SK-MEL-5 (cell line): ENCODE measurements around the gene FRMD8. TPM values are rescaled to one million over a fixed set of nuclear protein-coding genes. Genes with fewer than 3 reads are reported as not detected.

ENCODE experiments used
- DNase-seq: peaks from one replicate; pipeline ENCODE4 v3.0.0-alpha.2; 2016; ENCODE audit warnings: low read depth, low spot score
- in situ Hi-C: cut with HindIII; loops from 2 replicates; pipeline ENCODE4 v1.10.0; 2016; ENCODE audit warnings: low sequenced_read_pairs, high pct_unique_total_duplicates, low pct_unique_long_range_greater_than_20kb
- total RNA-seq: library from RNA; depleted of rRNA; stranded (reverse); fragments of >200 nt; shearing (Covaris generic); gene quantifications from 2 replicates; pipeline ENCODE4 v1.2.3, GENCODE V29; 2014

FRMD8 gene
- total RNA-seq, 1 experiment from 2014 or later = 37.5 TPM

- in situ Hi-C loops = no loop called here
- no peak for DNase-seq
These were observed 3.0 kb downstream of the FRMD8 start for GRCh38 chr11:65389294-65389980.

GRCh38 chr11:65390099-65390941 is 3.9 kb downstream of the FRMD8 start:
- in situ Hi-C loops = no loop called here

GRCh38 chr11:65390996-65391395 is 4.6 kb downstream of the FRMD8 start:
- DNase-seq = peak; percentile 35
- in situ Hi-C loops = no loop called here

More at GRCh38 chr11:65390099-65390941, 3.9 kb downstream of the FRMD8 start:
- DNase-seq = peak; percentile 54

- in situ Hi-C loops = no loop called here
- no peak for DNase-seq
These were observed 5.9 kb downstream of the FRMD8 start for GRCh38 chr11:65392186-65392829.

GRCh38 chr11:65392899-65393298 is 6.5 kb downstream of the FRMD8 start:
- in situ Hi-C loops = no loop called here
- no peak for DNase-seq

- in situ Hi-C loops = no loop called here
- DNase-seq = no peak
These were observed 7.2 kb downstream of the FRMD8 start for GRCh38 chr11:65393513-65394079.

- in situ Hi-C loops = no loop called here
- no peak for DNase-seq
These were observed 7.7 kb downstream of the FRMD8 start for GRCh38 chr11:65394125-65394536.

- in situ Hi-C loops = no loop called here
These were observed 9.6 kb downstream of the FRMD8 start for GRCh38 chr11:65395961-65396530.

GRCh38 chr11:65396769-65397745 is 10.6 kb downstream of the FRMD8 start:
- in situ Hi-C loops = no loop called here
- no peak for DNase-seq

More at GRCh38 chr11:65395961-65396530, 9.6 kb downstream of the FRMD8 start:
- no peak for DNase-seq

GRCh38 chr11:65398362-65398910 is 12.0 kb downstream of the FRMD8 start:
- no peak for DNase-seq
- in situ Hi-C loops = no loop called here

GRCh38 chr11:65399249-65399648 is 12.8 kb downstream of the FRMD8 start:
- DNase-seq = no peak
- in situ Hi-C loops = no loop called here

GRCh38 chr11:65399845-65400244 is 13.4 kb downstream of the FRMD8 start:
- no peak for DNase-seq
- in situ Hi-C loops = no loop called here

- in situ Hi-C loops = no loop called here
- DNase-seq = no peak
These were observed 14.1 kb downstream of the FRMD8 start for GRCh38 chr11:65400307-65401072.

GRCh38 chr11:65401073-65401802 is 14.8 kb downstream of the FRMD8 start:
- DNase-seq = no peak
- in situ Hi-C loops = no loop called here

- DNase-seq = no peak
- in situ Hi-C loops = no loop called here
These were observed 15.4 kb downstream of the FRMD8 start for GRCh38 chr11:65401803-65402248.
